Endothelial cell of umbilical vein (primary cell): ENCODE data around the gene BNC2. TPM values are rescaled to one million over a fixed set of nuclear protein-coding genes. Genes with fewer than 3 reads are reported as not detected.

Source experiments
- BruUV-seq: library from RNA; stranded (reverse); fragments of 400-500 nt; replicated peaks from 2 replicates; lab custom pipeline; 2021; lab: Mats Ljungman, UMichigan
- CTCF ChIA-PET: fragments of 300-600, 350-600 bp; sonication (Branson Sonifier 250); formaldehyde crosslinking; loops from one replicate; lab custom pipeline; 2021; ENCODE audit warnings: antibody characterized with exemption, inconsistent platforms; lab: Charles Lee
- POLR2A ChIA-PET: fragments of 300-600, 350-600 bp; sonication (Branson Sonifier 250); formaldehyde crosslinking; loops from one replicate; lab custom pipeline; 2021; ENCODE audit warnings: antibody characterized with exemption, inconsistent platforms; lab: Charles Lee
- DNase-seq: peaks from one replicate; pipeline ENCODE4 v3.0.0-alpha.2; 2011; ENCODE audit warnings: low read depth, low spot score
- FAIRE-seq: peaks from 2 replicates; lab custom pipeline; 2011; peaks lifted over from hg19 to GRCh38; lab: Jason Lieb, UNC
- H2AFZ ChIP-seq: 2 replicates; pipeline ENCODE4 v1.6.0; 2012; ENCODE audit warnings: low read depth, low read length, control low read depth, inconsistent platforms
- H3K27ac ChIP-seq: 2 replicates; pipeline ENCODE4 v1.5.1; 2011; ENCODE audit warnings: low read depth, mild to moderate bottlenecking, control low read depth, low read length, moderate library complexity; ENCODE audit not compliant: insufficient read depth
- H3K27me3 ChIP-seq, 2 experiments: 2 replicates each; pipeline versions ENCODE4 v1.6.0 to v1.6.1; 2011; ENCODE audit warnings: low read length in 2 of 2, mixed read lengths in 1 of 2; ENCODE audit not compliant: control insufficient read depth in 2 of 2, insufficient read depth in 2 of 2
- H3K36me3 ChIP-seq, 2 experiments: 2 replicates in 1 of 2; 3 replicates in 1 of 2; pipeline ENCODE4 v1.5.1; 2011; ENCODE audit warnings: low read length in 2 of 2, mild to moderate bottlenecking in 1 of 2, moderate library complexity in 1 of 2; ENCODE audit not compliant: control insufficient read depth in 2 of 2, insufficient read depth in 2 of 2; ENCODE audit errors: extremely low read depth in 1 of 2
- H3K4me1 ChIP-seq: 3 replicates; pipeline ENCODE4 v1.5.1; 2011; ENCODE audit warnings: mild to moderate bottlenecking, low read length; ENCODE audit not compliant: control insufficient read depth, insufficient read depth; ENCODE audit errors: extremely low read depth
- H3K4me2 ChIP-seq: 2 replicates; pipeline ENCODE4 v1.6.1; 2011; ENCODE audit warnings: low read length, control low read depth, mixed read lengths; ENCODE audit not compliant: insufficient read depth
- H3K4me3 ChIP-seq, 3 experiments: fragments of 200-600 bp in 1 of 3; sonication (generic), shearing (Covaris generic) in 1 of 3; replicated peaks in 1 of 3; 2 replicates each; pipeline ENCODE4 v1.5.1; 2011 to 2016; ENCODE audit warnings: control low read depth in 3 of 3, low read length in 3 of 3, mild to moderate bottlenecking in 2 of 3, inconsistent platforms in 1 of 3, low read depth in 1 of 3, moderate library complexity in 1 of 3; ENCODE audit not compliant: insufficient read depth in 1 of 3
- H3K79me2 ChIP-seq: 2 replicates; pipeline ENCODE4 v1.6.0; 2012; ENCODE audit warnings: low read length, inconsistent platforms; ENCODE audit not compliant: control insufficient read depth, insufficient read depth
- H3K9ac ChIP-seq: replicated peaks from 2 replicates; pipeline ENCODE3; 2011; ENCODE audit warnings: low read length, control low read depth; ENCODE audit not compliant: insufficient read depth; ENCODE audit errors: extremely low read depth
- H3K9me1 ChIP-seq: replicated peaks from 3 replicates; pipeline ENCODE4 v1.6.0; 2011; ENCODE audit warnings: mild to moderate bottlenecking, low read length; ENCODE audit not compliant: control insufficient read depth, insufficient read depth; ENCODE audit errors: extremely low read depth
- H3K9me3 ChIP-seq: replicated peaks from 2 replicates; pipeline ENCODE4 v1.5.1; 2012; ENCODE audit warnings: low read length, inconsistent platforms; ENCODE audit not compliant: control insufficient read depth, insufficient read depth
- H4K20me1 ChIP-seq: replicated peaks from 2 replicates; pipeline ENCODE3; 2011; ENCODE audit warnings: mild to moderate bottlenecking, low read length; ENCODE audit not compliant: control insufficient read depth, insufficient read depth; ENCODE audit errors: extremely low read depth
- EZH2 ChIP-seq: IDR thresholded peaks from 2 replicates; pipeline ENCODE4 v1.6.1; 2012; ENCODE audit warnings: borderline replicate concordance, low read depth, mild to moderate bottlenecking, moderate library complexity, low read length, inconsistent platforms; ENCODE audit not compliant: severe bottlenecking
- FOS ChIP-seq: IDR thresholded peaks from 2 replicates; pipeline ENCODE4 v1.6.1; 2011; ENCODE audit warnings: mild to moderate bottlenecking, low read length, moderate library complexity, borderline replicate concordance; ENCODE audit not compliant: insufficient read depth
- GATA2 ChIP-seq: IDR thresholded peaks from 2 replicates; pipeline ENCODE4 v1.7.0; 2011; ENCODE audit warnings: low read depth, mild to moderate bottlenecking, moderate library complexity, mixed read lengths, low read length; ENCODE audit not compliant: insufficient read length, insufficient read depth
- JUN ChIP-seq: IDR thresholded peaks from 2 replicates; pipeline ENCODE4 v1.6.1; 2011; ENCODE audit warnings: borderline replicate concordance, low read depth; ENCODE audit not compliant: insufficient read length, insufficient read depth
- MYC ChIP-seq: IDR thresholded peaks from one replicate; pipeline ENCODE4 v1.6.1; 2011; ENCODE audit warnings: mild to moderate bottlenecking, low read depth, low read length
- POLR2A ChIP-seq: IDR thresholded peaks from 2 replicates; pipeline ENCODE4 v1.6.1; 2012; ENCODE audit warnings: low read depth, mild to moderate bottlenecking, control low read depth, low read length
- POLR2AphosphoS5 ChIP-seq: IDR thresholded peaks from 2 replicates; pipeline ENCODE4 v1.6.1; 2012; ENCODE audit warnings: low read depth, mild to moderate bottlenecking, control low read depth, low read length, moderate library complexity; ENCODE audit not compliant: insufficient read depth
- dilution Hi-C: fragments of 300-500 bp; cut with MboI; formaldehyde crosslinking; loops from one replicate; pipeline ENCODE4 v1.15.0; 2019; ENCODE audit warnings: low sequenced_read_pairs; ENCODE audit not compliant: extremely low pct_ligation_motif_present
- intact Hi-C: fragments of 100-400 bp; cut with micrococcal nuclease; formaldehyde crosslinking; loops from one replicate; pipeline ENCODE4 v1.10.0; 2022
- polyA plus RNA-seq, 4 experiments: library from polyadenylated mRNA; depleted of rRNA in 3 of 4; stranded (reverse) in 3 of 4; unstranded in 1 of 4; fragments of >200 nt; gene quantifications; 2 replicates each; pipeline versions ENCODE4 v1.2.1 to v1.2.3, GENCODE V29; 2011 to 2012; ENCODE audit warnings: missing spikeins in 1 of 4
- total RNA-seq: library from RNA; stranded (reverse); gene quantifications from 2 replicates; pipeline ENCODE4 v1.2.3, GENCODE V29; 2021
- TF ChIP-seq, protein P1 (sequence below), 2 donors: IDR thresholded peaks; 1 replicate in 1 of 2; 2 replicates in 1 of 2; pipeline ENCODE4 v1.5.1; 2011; ENCODE audit warnings: low read length in 2 of 2, mild to moderate bottlenecking in 2 of 2, moderate library complexity in 2 of 2, control low read depth in 1 of 2, inconsistent platforms in 1 of 2, low read depth in 1 of 2; ENCODE audit not compliant: insufficient read depth in 1 of 2; ENCODE audit errors: extremely low read depth in 1 of 2
- TF ChIP-seq, protein P2 (sequence below): IDR thresholded peaks from 2 replicates; pipeline ENCODE4 v1.6.1; 2011; ENCODE audit not compliant: insufficient read depth, insufficient read length

Gene BNC2
- total and polyA plus RNA-seq, 2 donors (not counting 3 experiments of a cell fraction or from before 2014, with no cell fraction given) = 12.1 to 34.3 TPM

DNA sequence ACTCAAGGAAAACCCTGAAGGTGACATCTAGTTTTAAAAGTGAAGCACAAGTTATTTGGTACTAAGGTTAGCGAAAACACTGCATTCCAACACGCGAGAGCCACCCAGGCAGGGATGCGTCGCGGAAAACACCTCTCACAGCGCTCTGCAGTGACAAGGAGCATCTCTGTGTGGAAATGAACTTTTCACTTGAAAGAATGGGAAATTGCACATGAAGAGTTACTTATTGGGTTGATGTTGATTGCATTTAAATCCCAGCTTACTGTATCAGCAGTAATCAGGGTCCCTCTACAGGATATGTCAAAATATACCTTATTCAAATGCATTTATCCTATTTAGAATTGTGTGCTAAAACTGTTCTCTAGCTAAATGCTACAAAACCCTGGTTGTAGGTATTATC, 144.4 kb downstream of the BNC2 start:
- intact Hi-C loops = loop anchor here (1.0 to 10.0 kb wide), 11 partner anchors 21 to 853 kb away; partner anchors contain the start of gene BNC2
- Histone ChIP-seq H3K27me3 (no peaks in the 10 kb centered on the region), H3K9me3 (no peaks in the 10 kb centered on the region), H3K4me1 (peaks cover 34% of the 10 kb centered on the region), H3K27ac (peak overlapping the region; percentile 93), H2AFZ (peak overlapping the region; percentile 87), H3K79me2 (no peaks in the 10 kb centered on the region), H3K9ac (peak overlapping the region; percentile 94), H4K20me1 (no peaks in the 10 kb centered on the region), H3K36me3 (no peaks in the 10 kb centered on the region), H3K9me1 (no peaks in the 10 kb centered on the region), H3K4me3 (peak overlapping the region; percentile 66 to 94 (median 84)), H3K4me2 (peak overlapping the region; percentile 94)
- FAIRE-seq (no peak), DNase-seq (peak; percentile 83)
- POLR2A ChIA-PET = interaction anchor here (0.6 to 0.9 kb wide), 4 partner anchors 21 to 363 kb away, joined by 3 to 4 read pairs (median 3); no protein-coding TSS in a partner anchor
- dilution Hi-C loops = no loop called here
- no peak for TF ChIP-seq JUN
- TF ChIP-seq, protein P1, sequence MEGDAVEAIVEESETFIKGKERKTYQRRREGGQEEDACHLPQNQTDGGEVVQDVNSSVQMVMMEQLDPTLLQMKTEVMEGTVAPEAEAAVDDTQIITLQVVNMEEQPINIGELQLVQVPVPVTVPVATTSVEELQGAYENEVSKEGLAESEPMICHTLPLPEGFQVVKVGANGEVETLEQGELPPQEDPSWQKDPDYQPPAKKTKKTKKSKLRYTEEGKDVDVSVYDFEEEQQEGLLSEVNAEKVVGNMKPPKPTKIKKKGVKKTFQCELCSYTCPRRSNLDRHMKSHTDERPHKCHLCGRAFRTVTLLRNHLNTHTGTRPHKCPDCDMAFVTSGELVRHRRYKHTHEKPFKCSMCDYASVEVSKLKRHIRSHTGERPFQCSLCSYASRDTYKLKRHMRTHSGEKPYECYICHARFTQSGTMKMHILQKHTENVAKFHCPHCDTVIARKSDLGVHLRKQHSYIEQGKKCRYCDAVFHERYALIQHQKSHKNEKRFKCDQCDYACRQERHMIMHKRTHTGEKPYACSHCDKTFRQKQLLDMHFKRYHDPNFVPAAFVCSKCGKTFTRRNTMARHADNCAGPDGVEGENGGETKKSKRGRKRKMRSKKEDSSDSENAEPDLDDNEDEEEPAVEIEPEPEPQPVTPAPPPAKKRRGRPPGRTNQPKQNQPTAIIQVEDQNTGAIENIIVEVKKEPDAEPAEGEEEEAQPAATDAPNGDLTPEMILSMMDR (IDR thresholded peaks at IDR 0.05; ENCODE audit: extremely low read depth in 1 of 2, insufficient read depth in 1 of 2, low read depth in 1 of 2, low read length in 2 of 2) = no peak
- TF ChIP-seq GATA2 = no peak
- TF ChIP-seq, protein P2, sequence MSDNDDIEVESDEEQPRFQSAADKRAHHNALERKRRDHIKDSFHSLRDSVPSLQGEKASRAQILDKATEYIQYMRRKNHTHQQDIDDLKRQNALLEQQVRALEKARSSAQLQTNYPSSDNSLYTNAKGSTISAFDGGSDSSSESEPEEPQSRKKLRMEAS = no peak
- no peak for TF ChIP-seq POLR2A
- no peak for TF ChIP-seq EZH2
- no peak for TF ChIP-seq MYC
- TF ChIP-seq POLR2AphosphoS5 = no peak
- no peak for TF ChIP-seq FOS
- BruUV-seq = no TSS peak
- CTCF ChIA-PET = interaction anchor here (0.6 to 3.9 kb wide), 31 partner anchors 8 to 593 kb away, joined by 3 to 19 read pairs (median 3); no protein-coding TSS in a partner anchor
